Trophoblast cell (in vitro differentiated cells and primary cell): ENCODE results near the gene REG3A.

Experiments used
- DNase-seq, 2 donors: peaks; one replicate each; pipeline ENCODE4 v3.0.0-alpha.2; 2016
- H2AFZ ChIP-seq: 2 replicates; pipeline ENCODE4 v1.6.1; 2013; ENCODE audit warnings: low read length, moderate library complexity, mild to moderate bottlenecking; ENCODE audit not compliant: insufficient read depth, poor library complexity
- H2AK5ac ChIP-seq: 2 replicates; pipeline ENCODE4 v1.6.1; 2013; ENCODE audit warnings: mild to moderate bottlenecking, low read length
- H2BK120ac ChIP-seq: 2 replicates; pipeline ENCODE4 v1.6.1; 2013; ENCODE audit warnings: low read length, mild to moderate bottlenecking, moderate library complexity; ENCODE audit not compliant: insufficient read depth, poor library complexity
- H2BK12ac ChIP-seq: 2 replicates; pipeline ENCODE4 v1.6.1; 2013; ENCODE audit warnings: mild to moderate bottlenecking, low read length, moderate library complexity
- H2BK5ac ChIP-seq: 2 replicates; pipeline ENCODE4 v1.6.1; 2013; ENCODE audit warnings: low read length, low read depth, moderate library complexity, mild to moderate bottlenecking; ENCODE audit not compliant: poor library complexity
- H3K14ac ChIP-seq: 2 replicates; pipeline ENCODE4 v1.6.1; 2013; ENCODE audit warnings: mild to moderate bottlenecking, low read length
- H3K18ac ChIP-seq: 2 replicates; pipeline ENCODE4 v1.6.1; 2013; ENCODE audit warnings: mild to moderate bottlenecking, low read length
- H3K23ac ChIP-seq: 2 replicates; pipeline ENCODE4 v1.6.1; 2013; ENCODE audit warnings: low read length
- H3K27ac ChIP-seq: 2 replicates; pipeline ENCODE4 v1.5.1; 2013; ENCODE audit warnings: low read depth, mild to moderate bottlenecking, inconsistent platforms, low read length, moderate library complexity
- H3K27me3 ChIP-seq: 2 replicates; pipeline ENCODE4 v1.6.1; 2013; ENCODE audit warnings: inconsistent platforms, mild to moderate bottlenecking, low read length, moderate library complexity; ENCODE audit not compliant: insufficient read depth
- H3K36me3 ChIP-seq, 2 experiments: 1 replicate in 1 of 2; 2 replicates in 1 of 2; pipeline ENCODE4 v1.6.1; 2013; ENCODE audit warnings: low read length in 2 of 2, mild to moderate bottlenecking in 2 of 2, moderate library complexity in 1 of 2; ENCODE audit not compliant: insufficient read depth in 2 of 2, control insufficient read depth in 1 of 2
- H3K4ac ChIP-seq: 2 replicates; pipeline ENCODE4 v1.6.1; 2013; ENCODE audit warnings: low read depth, mild to moderate bottlenecking, low read length, moderate library complexity
- H3K4me1 ChIP-seq, 2 experiments: 1 replicate in 1 of 2; 2 replicates in 1 of 2; pipeline ENCODE4 v1.6.1; 2013; ENCODE audit warnings: low read length in 2 of 2, mild to moderate bottlenecking in 2 of 2, moderate library complexity in 1 of 2; ENCODE audit not compliant: insufficient read depth in 2 of 2, control insufficient read depth in 1 of 2
- H3K4me2 ChIP-seq: 2 replicates; pipeline ENCODE4 v1.6.1; 2013; ENCODE audit warnings: inconsistent platforms, mild to moderate bottlenecking, low read length, moderate library complexity
- H3K4me3 ChIP-seq: 2 replicates; pipeline ENCODE4 v1.5.1; 2013; ENCODE audit warnings: mild to moderate bottlenecking, low read depth, low read length, inconsistent platforms
- H3K79me1 ChIP-seq: one replicate; pipeline ENCODE4 v1.6.1; 2013; ENCODE audit warnings: low read length
- H3K79me2 ChIP-seq: 2 replicates; pipeline ENCODE4 v1.6.1; 2013; ENCODE audit warnings: low read length, mild to moderate bottlenecking; ENCODE audit not compliant: control insufficient read depth, insufficient read depth, poor library complexity
- H3K9ac ChIP-seq: 2 replicates; pipeline ENCODE4 v1.6.1; 2013; ENCODE audit warnings: mild to moderate bottlenecking, low read length
- H3K9me3 ChIP-seq: 2 replicates; pipeline ENCODE4 v1.6.1; 2013; ENCODE audit warnings: low read depth, mild to moderate bottlenecking, control low read depth, inconsistent platforms, low read length; ENCODE audit not compliant: insufficient read depth
- H4K12ac ChIP-seq: 2 replicates; pipeline ENCODE4 v1.6.1; 2013; ENCODE audit warnings: low read depth, mild to moderate bottlenecking, low read length, moderate library complexity
- H4K8ac ChIP-seq: 2 replicates; pipeline ENCODE4 v1.6.1; 2013; ENCODE audit warnings: low read depth, mild to moderate bottlenecking, low read length, moderate library complexity
- H4K91ac ChIP-seq: one replicate; pipeline ENCODE4 v1.6.1; 2013; ENCODE audit warnings: low read depth, mild to moderate bottlenecking, low read length, moderate library complexity
- WGBS: extraction: QIAGEN DNeasy Blood & Tissue Kit; methylation state at CpG from one replicate; pipeline ENCODE4 v1.1.7; 2013; ENCODE audit warnings: missing lambda C conversion rate; ENCODE audit not compliant: insufficient read length, insufficient coverage; ENCODE audit errors: extremely low coverage; 5-methylcytosine and 5-hydroxymethylcytosine counted together

Gene REG3A

DNA sequence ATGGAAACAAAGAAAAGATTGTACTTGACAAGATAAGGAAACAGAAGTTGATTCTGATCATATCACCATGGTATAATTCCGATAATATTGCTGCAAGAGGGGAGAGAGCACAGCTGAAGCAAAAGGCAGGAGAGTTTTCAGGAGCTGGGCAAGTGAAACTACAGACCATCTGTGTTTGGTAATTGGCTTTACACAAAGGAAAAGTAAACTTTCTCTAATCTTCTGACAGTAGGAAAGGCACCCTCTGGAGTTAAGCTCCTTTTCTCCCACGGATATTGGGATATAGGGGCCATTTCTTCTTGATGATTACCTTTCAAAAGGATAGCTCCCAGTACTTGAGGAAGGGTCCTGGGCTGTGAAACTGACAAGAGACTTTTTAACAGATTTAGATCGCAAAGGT lies 29.9 kb upstream of the REG3A start:
- Histone ChIP-seq H2BK5ac (no peak overlapping the region), H3K27me3 (no peaks in the 10 kb centered on the region), H3K27ac (no peak overlapping the region), H2BK120ac (no peak overlapping the region), H3K18ac (no peak overlapping the region), H3K36me3 (no peaks in the 10 kb centered on the region), H3K9me3 (no peaks in the 10 kb centered on the region), H3K4ac (no peak overlapping the region), H3K23ac (no peak overlapping the region), H3K4me3 (no peak overlapping the region), H3K79me1 (no peaks in the 10 kb centered on the region), H3K9ac (no peak overlapping the region), H2BK12ac (no peak overlapping the region), H4K91ac (no peak overlapping the region), H3K79me2 (no peaks in the 10 kb centered on the region), H4K8ac (no peak overlapping the region), H2AK5ac (no peak overlapping the region), H3K14ac (no peak overlapping the region), H3K4me2 (no peak overlapping the region), H2AFZ (no peak overlapping the region), H4K12ac (no peak overlapping the region), H3K4me1 (peaks cover 0 to 3% of the 10 kb centered on the region in 2 experiments)
- no CpG with 5 or more reads among the region's 3 CpGs for WGBS
- DNase-seq = no peak

GRCh38 chr2:79181617-79182016 lies 22.1 kb upstream of the REG3A start:
- no peak overlapping the region for H3K18ac ChIP-seq
- no peak overlapping the region for H2BK120ac ChIP-seq
- no peak overlapping the region for H2AK5ac ChIP-seq
- no peak for DNase-seq
- H3K14ac ChIP-seq = no peak overlapping the region
- no peak overlapping the region for H3K27ac ChIP-seq
- no peak overlapping the region for H2BK5ac ChIP-seq
- H3K4me1 ChIP-seq = no peaks in the 10 kb centered on the region
- H4K8ac ChIP-seq = no peak overlapping the region
- no peak overlapping the region for H3K4ac ChIP-seq
- no peak overlapping the region for H4K12ac ChIP-seq
- no peak overlapping the region for H3K23ac ChIP-seq
- no CpG with 5 or more reads among the region's 2 CpGs for WGBS
- H3K79me1 ChIP-seq = no peaks in the 10 kb centered on the region
- H4K91ac ChIP-seq = no peak overlapping the region
- H2BK12ac ChIP-seq = no peak overlapping the region
- no peaks in the 10 kb centered on the region for H3K27me3 ChIP-seq
- H3K9ac ChIP-seq = no peak overlapping the region
- H3K9me3 ChIP-seq = no peaks in the 10 kb centered on the region
- no peak overlapping the region for H3K4me3 ChIP-seq
- H3K36me3 ChIP-seq = no peaks in the 10 kb centered on the region
- H3K4me2 ChIP-seq = no peak overlapping the region
- H2AFZ ChIP-seq = no peak overlapping the region
- H3K79me2 ChIP-seq = no peaks in the 10 kb centered on the region

GRCh38 chr2:79180092-79180491 lies 20.5 kb upstream of the REG3A start:
- no peak overlapping the region for H4K12ac ChIP-seq
- H3K79me2 ChIP-seq = no peaks in the 10 kb centered on the region
- H3K36me3 ChIP-seq = no peaks in the 10 kb centered on the region
- H2BK5ac ChIP-seq = no peak overlapping the region
- H3K9ac ChIP-seq = no peak overlapping the region
- DNase-seq = no peak
- no peaks in the 10 kb centered on the region for H3K9me3 ChIP-seq
- no peak overlapping the region for H3K4me3 ChIP-seq
- H3K4me1 ChIP-seq = no peaks in the 10 kb centered on the region
- no peak overlapping the region for H3K23ac ChIP-seq
- H3K27me3 ChIP-seq = no peaks in the 10 kb centered on the region
- H2BK120ac ChIP-seq = no peak overlapping the region
- WGBS = no CpG with 5 or more reads among the region's 2 CpGs
- H2AFZ ChIP-seq = no peak overlapping the region
- H4K91ac ChIP-seq = no peak overlapping the region
- no peak overlapping the region for H4K8ac ChIP-seq
- H3K27ac ChIP-seq = no peak overlapping the region
- H3K4me2 ChIP-seq = no peak overlapping the region
- H3K79me1 ChIP-seq = no peaks in the 10 kb centered on the region
- no peak overlapping the region for H3K14ac ChIP-seq
- H2AK5ac ChIP-seq = no peak overlapping the region
- no peak overlapping the region for H3K4ac ChIP-seq
- H3K18ac ChIP-seq = no peak overlapping the region
- H2BK12ac ChIP-seq = no peak overlapping the region

DNA sequence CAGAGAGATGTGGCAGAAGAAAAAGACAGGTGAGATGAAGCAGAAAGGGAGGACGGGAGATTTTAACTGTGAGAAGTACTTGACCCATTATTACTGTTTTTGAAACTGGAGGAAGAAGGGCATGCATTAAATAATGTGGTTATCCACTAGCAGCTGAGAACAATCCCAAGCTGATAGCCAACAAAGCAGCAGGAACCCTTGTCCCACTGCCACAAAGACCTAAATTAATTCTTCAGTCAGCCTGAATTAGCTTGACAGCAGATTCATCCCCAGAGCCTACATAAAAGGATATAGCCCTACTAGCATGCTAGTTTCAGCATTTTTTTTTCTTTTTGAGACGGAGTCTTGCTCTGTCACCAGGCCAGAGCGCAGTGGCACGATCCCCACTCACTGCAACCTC lies 19.5 kb upstream of the REG3A start:
- Histone ChIP-seq H3K27me3 (no peaks in the 10 kb centered on the region), H3K4me2 (no peak overlapping the region), H3K9ac (no peak overlapping the region), H3K23ac (no peak overlapping the region), H3K4me3 (no peak overlapping the region), H3K36me3 (no peaks in the 10 kb centered on the region), H4K91ac (no peak overlapping the region), H3K9me3 (no peaks in the 10 kb centered on the region), H3K18ac (no peak overlapping the region), H4K12ac (no peak overlapping the region), H3K79me1 (no peaks in the 10 kb centered on the region), H2AK5ac (no peak overlapping the region), H3K27ac (no peak overlapping the region), H4K8ac (no peak overlapping the region), H3K4me1 (no peaks in the 10 kb centered on the region), H3K79me2 (no peaks in the 10 kb centered on the region), H2BK5ac (no peak overlapping the region), H3K4ac (no peak overlapping the region), H2AFZ (no peak overlapping the region), H2BK12ac (no peak overlapping the region), H3K14ac (no peak overlapping the region), H2BK120ac (no peak overlapping the region)
- WGBS = no CpG with 5 or more reads among the region's 4 CpGs
- no peak for DNase-seq
